IPS-15b (cell line): ENCODE results near the gene EIF4G3.

Experiments used
- H3K27me3 ChIP-seq: one replicate; pipeline ENCODE4 v1.6.1; 2013; ENCODE audit warnings: low read length; ENCODE audit not compliant: control insufficient read depth, insufficient read depth
- H3K36me3 ChIP-seq: one replicate; pipeline ENCODE4 v1.6.1; 2013; ENCODE audit warnings: low read length; ENCODE audit not compliant: control insufficient read depth, insufficient read depth
- H3K4me1 ChIP-seq: one replicate; pipeline ENCODE4 v1.6.1; 2013; ENCODE audit warnings: mild to moderate bottlenecking, low read length; ENCODE audit not compliant: control insufficient read depth, insufficient read depth
- H3K4me3 ChIP-seq: one replicate; pipeline ENCODE4 v1.5.1; 2013; ENCODE audit warnings: low read depth, low read length
- H3K9ac ChIP-seq: one replicate; pipeline ENCODE4 v1.6.1; 2013; ENCODE audit warnings: low read depth, mild to moderate bottlenecking, low read length
- H3K9me3 ChIP-seq: one replicate; pipeline ENCODE4 v1.6.1; 2013; ENCODE audit warnings: mild to moderate bottlenecking, low read length; ENCODE audit not compliant: control insufficient read depth, insufficient read depth

EIF4G3 gene

DNA sequence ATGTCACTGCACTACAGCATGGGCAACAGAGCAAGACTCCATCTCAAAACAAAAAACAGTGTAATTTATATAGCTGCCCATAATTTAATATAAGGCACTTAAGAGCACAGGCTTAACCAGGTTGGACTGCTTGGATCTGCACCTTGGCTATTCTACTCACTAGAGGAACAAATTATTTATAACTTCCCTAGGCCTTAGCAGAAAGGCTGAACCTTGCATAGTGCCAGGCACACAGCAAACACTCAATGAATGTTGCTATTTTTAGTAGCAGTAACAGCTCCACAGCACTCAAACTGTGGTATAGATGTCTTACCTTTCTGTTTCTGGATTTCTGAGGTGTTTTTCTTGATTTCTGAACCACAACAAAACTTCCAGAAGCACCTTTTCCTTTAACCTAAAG lies 409.4 kb downstream of the EIF4G3 start:
- peaks cover 27% of the 10 kb centered on the region for H3K36me3 ChIP-seq
- H3K9ac ChIP-seq = no peak overlapping the region
- peaks cover 8% of the 10 kb centered on the region for H3K4me1 ChIP-seq
- H3K27me3 ChIP-seq = no peaks in the 10 kb centered on the region
- H3K9me3 ChIP-seq = no peaks in the 10 kb centered on the region
- H3K4me3 ChIP-seq = no peak overlapping the region

DNA sequence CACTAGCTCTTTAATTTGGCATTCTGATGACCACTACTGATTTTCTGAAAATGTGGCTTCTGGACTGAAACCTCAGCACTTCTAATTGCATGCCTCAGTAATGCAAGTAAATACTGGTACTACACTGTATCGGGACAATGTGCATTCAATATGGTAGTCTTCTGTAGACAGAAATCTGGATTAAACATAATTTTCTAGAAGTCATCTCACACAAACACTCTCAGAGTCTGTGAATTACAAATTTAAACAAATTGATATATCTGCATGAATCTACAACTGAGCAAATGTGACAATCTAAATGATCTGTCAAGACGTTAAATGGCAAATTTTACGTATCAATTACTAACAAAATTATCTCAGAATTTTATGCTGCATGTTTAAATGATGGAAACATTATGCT lies 413.3 kb downstream of the EIF4G3 start:
- Histone ChIP-seq H3K27me3 (no peaks in the 10 kb centered on the region), H3K9me3 (no peaks in the 10 kb centered on the region), H3K9ac (no peak overlapping the region), H3K36me3 (peaks cover 22% of the 10 kb centered on the region), H3K4me3 (no peak overlapping the region), H3K4me1 (peaks cover 8% of the 10 kb centered on the region)

DNA sequence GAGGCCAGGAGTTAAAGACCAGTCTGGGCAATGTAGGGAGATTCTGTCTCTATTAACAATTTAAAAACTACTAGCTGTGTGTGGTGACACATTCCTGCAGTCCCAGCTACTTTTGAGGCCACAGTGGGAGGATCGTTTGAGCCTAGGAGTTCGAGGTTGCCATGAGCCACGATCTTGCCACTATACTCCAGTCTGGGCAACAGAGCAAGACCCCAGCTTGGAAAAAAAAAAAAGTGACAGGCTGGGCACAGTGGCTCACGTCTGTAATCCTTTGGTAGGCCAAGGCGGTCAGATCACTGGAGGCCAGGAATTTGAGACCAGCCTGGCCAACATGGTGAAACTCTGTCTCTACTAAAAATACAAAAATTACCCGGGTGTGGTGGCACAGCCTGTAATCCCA lies 416.4 kb downstream of the EIF4G3 start:
- Histone ChIP-seq H3K4me3 (no peak overlapping the region), H3K4me1 (peaks cover 8% of the 10 kb centered on the region), H3K36me3 (peaks cover 17% of the 10 kb centered on the region), H3K27me3 (no peaks in the 10 kb centered on the region), H3K9ac (no peak overlapping the region), H3K9me3 (no peaks in the 10 kb centered on the region)
